Caco-2 (cell line): ENCODE data around the gene AVL9. TPM values are rescaled to one million over a fixed set of nuclear protein-coding genes. Genes with fewer than 3 reads are reported as not detected.

Source experiments
- BruUV-seq: library from RNA; stranded (reverse); fragments of 400-500 nt; replicated peaks from 2 replicates; lab custom pipeline; 2021; lab: Mats Ljungman, UMichigan
- CTCF ChIA-PET: fragments of 300-600 bp; sonication (Branson Sonifier 250); formaldehyde crosslinking; loops from one replicate; lab custom pipeline; 2022; ENCODE audit warnings: antibody characterized with exemption; lab: Charles Lee
- POLR2A ChIA-PET: fragments of 300-600 bp; sonication (Branson Sonifier 250); formaldehyde crosslinking; loops from one replicate; lab custom pipeline; 2022; ENCODE audit warnings: antibody characterized with exemption; lab: Charles Lee
- DNase-seq, 2 experiments: peaks; one replicate each; pipeline versions ENCODE4 v3.0.0 to v3.0.0-alpha.2; 2020 to 2022
- H3K27me3 ChIP-seq: replicated peaks from 2 replicates; pipeline ENCODE4 v1.6.0; 2011; ENCODE audit warnings: low read length; ENCODE audit not compliant: control insufficient read depth, insufficient read depth
- H3K36me3 ChIP-seq: 2 replicates; pipeline ENCODE4 v1.5.1; 2011; ENCODE audit warnings: low read length; ENCODE audit not compliant: control insufficient read depth, insufficient read depth
- H3K4me1 ChIP-seq: fragments of 250-450 bp; sonication (Bioruptor Pico); 2 replicates; pipeline ENCODE4 v1.5.1; 2020; ENCODE audit warnings: mild to moderate bottlenecking
- H3K4me3 ChIP-seq: 2 replicates; pipeline ENCODE4 v1.5.1; 2011; ENCODE audit warnings: low read depth, mild to moderate bottlenecking, control low read depth, low read length
- H3K9me3 ChIP-seq: fragments of 250-450 bp; sonication (Bioruptor Pico); 2 replicates; pipeline ENCODE4 v1.5.1; 2020; ENCODE audit warnings: mild to moderate bottlenecking, moderate library complexity
- H3K27ac Mint-ChIP-seq: one replicate; pipeline ENCODE4 v1.8.0; 2022; ENCODE audit warnings: mixed read lengths; ENCODE audit not compliant: unreplicated experiment
- H3K27me3 Mint-ChIP-seq: one replicate; pipeline ENCODE4 v1.8.0; 2022; ENCODE audit warnings: mixed read lengths; ENCODE audit not compliant: insufficient read depth, unreplicated experiment
- H3K36me3 Mint-ChIP-seq: one replicate; pipeline ENCODE4 v1.8.0; 2022; ENCODE audit warnings: mild to moderate bottlenecking, mixed read lengths; ENCODE audit not compliant: insufficient read depth, unreplicated experiment
- H3K4me1 Mint-ChIP-seq: one replicate; pipeline ENCODE4 v1.8.0; 2022; ENCODE audit warnings: low read depth, mixed read lengths; ENCODE audit not compliant: unreplicated experiment
- H3K4me3 Mint-ChIP-seq: one replicate; pipeline ENCODE4 v1.8.0; 2022; ENCODE audit warnings: mild to moderate bottlenecking, moderate library complexity, mixed read lengths; ENCODE audit not compliant: unreplicated experiment
- H3K9me3 Mint-ChIP-seq: one replicate; pipeline ENCODE4 v1.8.0; 2022; ENCODE audit warnings: mixed read lengths; ENCODE audit not compliant: unreplicated experiment
- intact Hi-C: fragments of 100-400 bp; cut with micrococcal nuclease; formaldehyde crosslinking; loops from one replicate; pipeline ENCODE4 v1.10.0; 2022; ENCODE audit not compliant: unreplicated experiment
- total RNA-seq: library from RNA; stranded (reverse); gene quantifications from 2 replicates; pipeline ENCODE4 v1.2.3, GENCODE V29; 2022
- TF ChIP-seq, protein P1 (sequence below), 2 experiments: fragments of 200-600 bp in 1 of 2; IDR thresholded peaks; 1 replicate in 1 of 2; 2 replicates in 1 of 2; pipeline versions ENCODE4 v1.5.1 to v1.8.0; 2011 to 2022; ENCODE audit warnings: antibody characterized with exemption in 1 of 2, control low read depth in 1 of 2, inconsistent platforms in 1 of 2, low read depth in 1 of 2, low read length in 1 of 2, mild to moderate bottlenecking in 1 of 2, moderate library complexity in 1 of 2; ENCODE audit not compliant: insufficient read depth in 1 of 2, severe bottlenecking in 1 of 2, unreplicated experiment in 1 of 2

Gene AVL9
- total RNA-seq, 1 experiment from 2014 or later, result 39.7 TPM

GRCh38 chr7:32470871-32471270 is 24.4 kb upstream of the AVL9 start:
- Histone ChIP-seq H3K36me3 (no peaks in the 10 kb centered on the region), H3K4me1 (peaks cover 5% of the 10 kb centered on the region; the same call in 1 of the 2 replicates), H3K4me3 (no peak overlapping the region), H3K9me3 (no peaks in the 10 kb centered on the region), H3K27me3 (no peaks in the 10 kb centered on the region)
- no peak overlapping the region for H3K4me3 Mint-ChIP-seq
- H3K36me3 Mint-ChIP-seq, result no peaks in the 10 kb centered on the region
- CTCF ChIA-PET, result no interaction called here
- no TSS peak for BruUV-seq
- POLR2A ChIA-PET, result no interaction called here
- DNase-seq, result peak in 1 of 2 experiments; percentile 47
- H3K27me3 Mint-ChIP-seq, result no peaks in the 10 kb centered on the region
- intact Hi-C loops, result loop anchor here (10.0 kb wide), 1 partner anchor 726 kb away; no protein-coding TSS in a partner anchor
- H3K9me3 Mint-ChIP-seq, result peaks cover 6% of the 10 kb centered on the region
- H3K27ac Mint-ChIP-seq, result no peak overlapping the region
- TF ChIP-seq, protein P1, sequence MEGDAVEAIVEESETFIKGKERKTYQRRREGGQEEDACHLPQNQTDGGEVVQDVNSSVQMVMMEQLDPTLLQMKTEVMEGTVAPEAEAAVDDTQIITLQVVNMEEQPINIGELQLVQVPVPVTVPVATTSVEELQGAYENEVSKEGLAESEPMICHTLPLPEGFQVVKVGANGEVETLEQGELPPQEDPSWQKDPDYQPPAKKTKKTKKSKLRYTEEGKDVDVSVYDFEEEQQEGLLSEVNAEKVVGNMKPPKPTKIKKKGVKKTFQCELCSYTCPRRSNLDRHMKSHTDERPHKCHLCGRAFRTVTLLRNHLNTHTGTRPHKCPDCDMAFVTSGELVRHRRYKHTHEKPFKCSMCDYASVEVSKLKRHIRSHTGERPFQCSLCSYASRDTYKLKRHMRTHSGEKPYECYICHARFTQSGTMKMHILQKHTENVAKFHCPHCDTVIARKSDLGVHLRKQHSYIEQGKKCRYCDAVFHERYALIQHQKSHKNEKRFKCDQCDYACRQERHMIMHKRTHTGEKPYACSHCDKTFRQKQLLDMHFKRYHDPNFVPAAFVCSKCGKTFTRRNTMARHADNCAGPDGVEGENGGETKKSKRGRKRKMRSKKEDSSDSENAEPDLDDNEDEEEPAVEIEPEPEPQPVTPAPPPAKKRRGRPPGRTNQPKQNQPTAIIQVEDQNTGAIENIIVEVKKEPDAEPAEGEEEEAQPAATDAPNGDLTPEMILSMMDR (IDR thresholded peaks at IDR 0.05; ENCODE audit: insufficient read depth in 1 of 2, low read depth in 1 of 2, low read length in 1 of 2, severe bottlenecking in 1 of 2, unreplicated experiment in 1 of 2), result no peak
- peaks cover 7% of the 10 kb centered on the region for H3K4me1 Mint-ChIP-seq

DNA sequence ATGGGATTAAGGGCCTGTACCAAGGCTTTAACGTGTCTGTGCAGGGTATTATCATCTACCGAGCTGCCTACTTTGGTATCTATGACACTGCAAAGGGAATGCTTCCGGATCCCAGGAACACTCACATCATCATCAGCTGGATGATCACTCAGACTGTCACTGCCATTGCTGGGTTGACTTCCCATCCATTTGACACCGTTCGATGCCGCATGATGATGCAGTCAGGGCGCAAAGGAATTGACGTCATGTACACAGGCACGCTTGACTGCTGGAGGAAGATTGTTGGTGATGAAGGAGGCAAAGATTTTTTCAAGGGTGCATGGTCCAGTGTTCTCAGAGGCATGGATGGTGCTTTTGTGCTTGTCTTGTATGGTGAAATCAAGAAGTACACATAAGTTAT is 23.3 kb upstream of the AVL9 start:
- Histone ChIP-seq H3K36me3 (no peaks in the 10 kb centered on the region), H3K4me1 (peaks cover 5% of the 10 kb centered on the region; the same call in 1 of the 2 replicates), H3K4me3 (no peak overlapping the region), H3K27me3 (no peaks in the 10 kb centered on the region), H3K9me3 (no peaks in the 10 kb centered on the region)
- DNase-seq, result no peak
- Mint-ChIP-seq H3K27ac (no peak overlapping the region), H3K4me3 (no peak overlapping the region), H3K9me3 (peaks cover 6% of the 10 kb centered on the region), H3K27me3 (no peaks in the 10 kb centered on the region), H3K36me3 (no peaks in the 10 kb centered on the region), H3K4me1 (peaks cover 7% of the 10 kb centered on the region)
- intact Hi-C loops, result loop anchor here (10.0 kb wide), 1 partner anchor 727 kb away; no protein-coding TSS in a partner anchor
- ChIA-PET CTCF (no interaction called here), POLR2A (no interaction called here)
- no TSS peak for BruUV-seq
- TF ChIP-seq, protein P1 (IDR thresholded peaks at IDR 0.05; ENCODE audit: insufficient read depth in 1 of 2, low read depth in 1 of 2, low read length in 1 of 2, severe bottlenecking in 1 of 2, unreplicated experiment in 1 of 2), result no peak

DNA sequence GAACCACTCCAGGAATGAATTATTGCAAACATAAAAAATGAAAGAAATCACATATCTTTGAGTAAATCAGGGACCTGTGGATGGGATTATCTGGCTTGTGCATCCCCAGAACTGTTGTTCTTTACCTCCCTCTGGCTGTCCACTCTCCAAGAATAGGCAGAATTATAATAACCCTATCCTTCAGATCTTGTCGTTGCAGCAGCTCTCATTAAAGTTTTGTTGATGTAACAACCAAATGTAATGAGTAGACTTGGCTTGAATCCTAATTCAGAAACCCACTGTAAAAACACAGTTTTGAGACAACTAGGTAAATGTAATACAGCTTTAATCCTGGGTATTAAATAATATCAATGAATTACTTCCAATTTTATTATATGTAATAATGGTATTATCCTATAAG is 21.3 kb upstream of the AVL9 start:
- Histone ChIP-seq H3K9me3 (no peaks in the 10 kb centered on the region), H3K36me3 (no peaks in the 10 kb centered on the region), H3K4me3 (no peak overlapping the region), H3K27me3 (no peaks in the 10 kb centered on the region), H3K4me1 (peaks cover 5% of the 10 kb centered on the region; the same call in 1 of the 2 replicates)
- Mint-ChIP-seq H3K9me3 (peaks cover 6% of the 10 kb centered on the region), H3K4me3 (no peak overlapping the region), H3K36me3 (no peaks in the 10 kb centered on the region), H3K4me1 (peaks cover 7% of the 10 kb centered on the region), H3K27ac (no peak overlapping the region), H3K27me3 (no peaks in the 10 kb centered on the region)
- DNase-seq, result no peak
- BruUV-seq, result no TSS peak
- intact Hi-C loops, result loop anchor here (10.0 kb wide), 1 partner anchor 729 kb away; no protein-coding TSS in a partner anchor
- ChIA-PET CTCF (no interaction called here), POLR2A (no interaction called here)
- TF ChIP-seq, protein P1 (IDR thresholded peaks at IDR 0.05; ENCODE audit: insufficient read depth in 1 of 2, low read depth in 1 of 2, low read length in 1 of 2, severe bottlenecking in 1 of 2, unreplicated experiment in 1 of 2), result no peak
